IPS-15b (cell line): Measurements from ENCODE around the gene STK32A.
"Not testable (repeated sequence)": the region's sequence is repeated elsewhere in the genome, so short reads cannot be mapped to it uniquely, and the experiment has no call there.

Experiments
- H3K27me3 ChIP-seq: one replicate; pipeline ENCODE4 v1.6.1; 2013; ENCODE audit warnings: low read length; ENCODE audit not compliant: control insufficient read depth, insufficient read depth
- H3K36me3 ChIP-seq: one replicate; pipeline ENCODE4 v1.6.1; 2013; ENCODE audit warnings: low read length; ENCODE audit not compliant: control insufficient read depth, insufficient read depth
- H3K4me1 ChIP-seq: one replicate; pipeline ENCODE4 v1.6.1; 2013; ENCODE audit warnings: mild to moderate bottlenecking, low read length; ENCODE audit not compliant: control insufficient read depth, insufficient read depth
- H3K4me3 ChIP-seq: one replicate; pipeline ENCODE4 v1.5.1; 2013; ENCODE audit warnings: low read depth, low read length
- H3K9ac ChIP-seq: one replicate; pipeline ENCODE4 v1.6.1; 2013; ENCODE audit warnings: low read depth, mild to moderate bottlenecking, low read length
- H3K9me3 ChIP-seq: one replicate; pipeline ENCODE4 v1.6.1; 2013; ENCODE audit warnings: mild to moderate bottlenecking, low read length; ENCODE audit not compliant: control insufficient read depth, insufficient read depth

The STK32A gene

DNA sequence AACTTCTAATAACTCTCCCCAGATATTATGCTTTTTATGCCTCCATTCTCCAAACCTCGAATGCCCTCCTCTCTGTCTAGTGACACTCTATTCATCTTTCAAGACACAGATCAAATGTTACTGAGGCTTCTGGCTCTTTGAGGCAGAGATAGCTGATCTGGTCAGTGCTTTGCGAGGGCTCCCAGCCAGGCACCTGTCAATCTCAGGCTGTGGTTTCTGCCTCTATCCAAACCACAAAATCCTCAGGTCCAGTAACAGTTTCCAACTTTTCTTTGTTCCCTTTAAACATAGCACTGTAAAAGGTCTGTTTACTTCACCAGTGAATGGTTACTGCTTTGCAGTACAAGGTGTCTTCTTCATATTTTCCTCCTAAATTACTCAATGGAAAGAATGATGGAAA is 11.5 kb upstream of the STK32A start:
- Histone ChIP-seq H3K9me3 (no peaks in the 10 kb centered on the region), H3K9ac (no peak overlapping the region), H3K4me3 (no peak overlapping the region), H3K4me1 (no peaks in the 10 kb centered on the region), H3K36me3 (no peaks in the 10 kb centered on the region), H3K27me3 (no peaks in the 10 kb centered on the region)

DNA sequence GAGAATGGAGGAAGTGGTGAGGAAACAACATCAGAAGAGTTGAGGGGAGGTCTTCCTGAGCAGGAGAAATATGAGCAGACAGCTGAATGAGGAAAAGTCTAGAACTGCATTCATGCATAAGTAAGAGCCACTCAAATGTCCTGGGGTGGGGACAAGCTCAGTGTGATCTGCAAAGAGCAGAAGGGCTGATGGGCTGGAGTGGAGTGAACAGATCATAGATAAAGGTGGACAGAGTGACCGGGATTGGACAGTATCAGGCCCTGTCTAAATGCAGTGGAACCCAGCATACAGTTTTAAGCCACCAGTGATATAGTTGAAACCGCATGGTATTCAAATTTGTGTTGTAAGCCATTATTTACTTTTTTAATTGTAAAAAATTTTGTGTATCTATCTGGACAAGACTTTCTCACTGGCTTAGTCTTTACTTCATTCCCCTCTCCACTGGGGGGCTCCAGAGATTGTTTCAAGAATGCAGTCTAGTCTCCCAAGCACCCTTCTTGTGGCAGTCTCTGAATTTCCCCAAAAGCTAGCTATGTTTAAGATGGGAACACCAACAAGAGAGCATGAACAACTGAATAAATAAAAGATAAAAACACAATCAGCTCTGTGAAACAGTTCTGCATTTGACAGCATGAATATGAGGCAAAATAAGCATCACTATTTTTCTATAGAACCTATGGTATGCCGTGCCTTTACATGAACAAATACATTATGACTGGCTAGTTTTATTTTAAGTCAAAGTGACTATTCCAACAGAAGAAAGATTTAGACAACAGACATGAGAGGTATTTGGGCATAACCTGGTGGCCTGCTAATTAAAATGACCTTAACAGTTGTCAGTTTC is 10.7 kb upstream of the STK32A start:
- Histone ChIP-seq H3K4me3 (no peak overlapping the region), H3K4me1 (no peaks in the 10 kb centered on the region), H3K9ac (no peak overlapping the region), H3K9me3 (no peaks in the 10 kb centered on the region), H3K36me3 (no peaks in the 10 kb centered on the region), H3K27me3 (no peaks in the 10 kb centered on the region)

DNA sequence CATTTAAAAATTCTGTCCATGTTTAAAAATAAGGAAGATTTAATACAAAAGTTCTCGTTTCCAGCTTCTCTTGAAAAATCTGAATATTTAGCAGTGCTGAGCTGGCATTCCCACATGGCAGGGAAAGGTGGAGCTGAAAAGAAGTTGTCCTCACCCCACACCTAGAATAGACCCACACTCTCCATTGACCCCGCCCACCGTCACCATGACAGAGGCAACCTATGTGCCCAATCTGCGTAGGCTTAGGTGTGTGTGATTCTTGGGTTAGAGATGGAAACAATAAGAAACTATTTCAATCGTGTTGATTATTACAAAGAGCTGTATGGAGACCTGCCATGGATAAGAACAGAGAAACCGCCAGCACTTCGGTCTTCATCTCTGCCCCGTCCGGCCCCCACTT is 8.9 kb upstream of the STK32A start:
- H3K27me3 ChIP-seq: peaks cover 4% of the 10 kb centered on the region

DNA sequence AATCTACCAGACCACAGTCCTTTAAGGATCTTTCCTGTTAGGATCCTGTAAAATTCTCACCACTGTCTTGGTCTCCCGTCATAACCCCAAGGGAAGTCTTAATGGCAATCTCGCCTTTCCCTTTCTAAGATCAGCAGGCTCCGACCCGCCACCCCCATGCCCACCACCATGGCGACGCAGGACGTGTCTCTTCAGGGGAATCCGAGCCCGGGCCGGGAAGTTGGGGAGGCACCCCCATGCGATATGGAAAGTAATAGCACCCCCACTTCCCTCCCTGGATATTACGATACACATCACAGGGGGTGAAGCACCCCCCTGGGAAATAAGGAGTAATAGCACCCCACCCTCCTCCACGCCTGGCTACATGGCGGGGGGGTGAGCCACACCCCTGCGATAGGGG is 8.3 kb upstream of the STK32A start:
- Histone ChIP-seq H3K9me3 (no peaks in the 10 kb centered on the region), H3K4me1 (no peaks in the 10 kb centered on the region), H3K4me3 (no peak overlapping the region), H3K36me3 (no peaks in the 10 kb centered on the region), H3K27me3 (peaks cover 9% of the 10 kb centered on the region), H3K9ac (no peak overlapping the region)

More for the DNA sequence above, 8.9 kb upstream of the STK32A start:
- H3K36me3 ChIP-seq: no peaks in the 10 kb centered on the region
- no peak overlapping the region for H3K9ac ChIP-seq
- H3K4me3 ChIP-seq: no peak overlapping the region
- H3K4me1 ChIP-seq: no peaks in the 10 kb centered on the region
- H3K9me3 ChIP-seq: no peaks in the 10 kb centered on the region

DNA sequence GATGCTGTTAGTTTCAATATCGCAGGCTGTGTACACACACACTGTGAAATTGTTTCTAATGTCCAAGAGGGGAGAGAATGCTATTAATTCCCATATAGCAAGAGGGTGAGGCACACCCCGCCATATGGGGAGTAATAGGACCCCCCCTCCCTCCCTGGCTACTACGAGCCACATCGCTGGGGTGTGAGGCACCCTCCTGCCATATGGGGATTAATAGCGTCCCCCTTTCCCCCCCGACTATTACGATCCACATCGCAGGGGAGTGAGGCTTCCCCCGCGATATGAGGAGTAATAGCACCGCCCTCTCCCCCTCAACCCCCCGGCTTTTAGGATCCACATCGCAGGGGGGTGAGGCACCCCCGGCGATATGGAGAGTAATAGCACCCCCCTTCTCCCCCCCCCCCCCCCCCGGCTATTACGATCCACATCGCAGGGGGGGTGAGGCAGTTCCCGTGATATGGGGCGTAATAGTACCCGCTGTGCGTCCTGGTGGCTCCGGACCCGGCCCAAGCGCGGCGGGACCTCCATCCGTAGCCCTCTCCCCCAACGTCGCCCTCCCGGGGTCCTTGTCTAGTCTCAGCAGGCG is 494 bp upstream of the STK32A start:
- peaks cover 37% of the 10 kb centered on the region for H3K27me3 ChIP-seq
- H3K36me3 ChIP-seq: no peaks in the 10 kb centered on the region
- H3K9ac ChIP-seq: peak overlapping the region; percentile 24
- H3K4me1 ChIP-seq: peaks cover 4% of the 10 kb centered on the region
- H3K9me3 ChIP-seq: no peaks in the 10 kb centered on the region
- peak overlapping the region; percentile 64 for H3K4me3 ChIP-seq

DNA sequence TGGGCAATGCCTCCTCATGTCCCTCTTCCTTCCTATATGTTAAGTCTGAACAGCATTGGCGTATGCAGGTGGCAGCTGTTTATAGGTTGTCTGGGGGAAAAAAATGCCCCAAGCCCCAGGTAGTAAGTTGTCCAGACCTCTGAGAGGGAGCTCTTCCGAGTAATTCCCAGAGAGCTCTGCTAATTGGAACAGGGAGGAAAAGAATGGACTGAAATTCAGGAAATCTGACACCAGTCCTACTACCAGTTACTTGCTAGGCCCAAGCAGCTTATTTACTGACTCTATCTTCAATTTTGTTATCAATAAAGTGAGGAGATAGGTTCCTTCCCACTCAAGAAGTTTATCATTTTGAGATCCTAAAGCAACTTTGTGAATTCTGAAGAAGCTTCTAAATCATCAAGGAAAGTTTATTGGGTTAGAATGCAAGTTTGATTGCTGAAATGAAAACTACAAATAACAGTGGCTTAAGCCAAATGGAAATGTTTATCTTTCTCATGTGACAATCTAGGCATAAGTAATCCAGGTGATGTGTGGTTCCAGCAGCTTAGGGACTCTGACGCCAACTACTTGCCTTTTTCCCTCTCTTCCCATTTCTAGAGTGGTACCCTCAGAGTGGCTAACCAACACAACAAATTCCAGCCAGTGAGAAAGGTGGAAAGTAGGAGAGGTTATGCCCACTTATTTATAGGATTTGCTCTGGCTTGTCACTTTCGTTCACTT is 5.6 kb downstream of the STK32A start:
- H3K27me3 ChIP-seq: no peaks in the 10 kb centered on the region
- H3K9me3 ChIP-seq: no peaks in the 10 kb centered on the region
- no peak overlapping the region for H3K9ac ChIP-seq
- no peak overlapping the region for H3K4me3 ChIP-seq
- H3K36me3 ChIP-seq: no peaks in the 10 kb centered on the region
- peaks cover 4% of the 10 kb centered on the region for H3K4me1 ChIP-seq

DNA sequence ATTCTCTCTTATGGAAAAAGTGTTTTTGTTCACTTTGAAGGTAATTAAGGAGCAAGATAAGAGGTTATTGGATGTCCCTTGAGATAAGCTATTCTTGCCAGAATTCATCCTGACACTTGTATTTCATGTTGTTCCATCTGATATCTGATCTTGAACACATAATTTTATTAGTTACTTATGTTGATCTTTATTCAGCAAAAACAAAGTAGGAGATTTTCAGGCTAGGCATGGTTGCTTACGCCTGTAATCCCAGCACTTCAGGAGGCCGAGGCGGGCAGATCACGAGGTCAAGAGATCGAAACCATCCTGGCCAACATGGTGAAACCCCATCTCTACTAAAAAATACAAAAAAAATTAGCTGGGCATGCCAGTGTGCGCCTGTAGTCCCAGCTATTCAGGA is 8.4 kb downstream of the STK32A start:
- not testable (repeated sequence) for H3K27me3 ChIP-seq, H3K4me1 ChIP-seq, H3K9me3 ChIP-seq, H3K36me3 ChIP-seq, H3K4me3 ChIP-seq, H3K9ac ChIP-seq

DNA sequence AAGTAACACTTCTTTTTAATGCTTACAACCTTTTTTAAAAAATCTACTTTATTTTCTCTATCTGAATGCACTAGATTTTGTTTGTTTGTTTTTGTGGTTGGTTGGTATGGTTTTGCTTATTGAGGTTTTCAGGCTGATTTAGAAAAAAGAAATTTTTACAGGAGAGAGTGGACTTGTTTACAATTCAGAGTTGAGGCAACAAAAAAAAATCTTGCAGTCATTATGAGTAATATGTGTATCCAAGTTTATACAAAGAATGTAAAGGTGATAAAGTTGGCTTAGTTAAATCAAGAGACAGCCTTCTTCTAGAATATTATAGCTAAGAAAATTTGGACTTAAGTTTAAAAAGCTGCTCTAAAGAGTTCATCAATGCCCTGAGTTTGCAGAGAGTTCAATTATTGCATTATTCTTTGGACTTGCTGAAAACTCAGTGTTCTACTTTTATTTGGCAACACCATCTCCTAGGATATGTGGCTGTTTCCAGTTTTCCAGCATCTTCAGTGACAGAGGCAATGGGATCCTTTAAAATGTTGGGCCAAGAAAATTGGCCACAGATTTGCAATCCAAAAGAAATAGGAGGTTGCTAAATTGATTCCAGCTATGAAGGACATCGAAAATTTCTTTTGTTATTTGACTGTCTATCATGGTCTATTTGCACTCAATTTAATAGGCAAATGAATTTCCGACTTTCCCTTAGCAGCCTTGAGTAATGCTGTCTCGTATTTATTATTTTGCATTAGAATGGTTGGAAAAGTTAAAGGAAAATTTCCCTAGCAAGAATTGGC is 10.7 kb downstream of the STK32A start:
- no peaks in the 10 kb centered on the region for H3K36me3 ChIP-seq

DNA sequence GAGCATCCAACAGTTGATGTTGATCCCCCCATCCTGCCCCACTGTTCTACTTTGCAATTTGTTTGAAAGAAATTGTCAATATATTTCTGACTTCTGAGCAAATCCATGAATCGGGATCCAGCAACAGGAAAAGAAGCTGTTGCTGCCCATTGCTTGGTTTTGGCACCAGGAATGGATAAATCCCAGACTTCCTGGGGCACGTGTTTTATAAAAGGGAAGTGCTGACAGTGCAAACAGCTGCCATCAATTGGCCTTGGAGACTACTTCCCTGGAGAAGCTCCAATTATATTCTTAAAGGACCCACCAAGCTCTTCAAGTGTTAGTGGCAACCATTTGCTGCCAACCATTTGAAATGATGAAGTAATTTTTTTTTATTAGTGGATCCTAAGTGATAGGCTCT is 13.7 kb downstream of the STK32A start:
- Histone ChIP-seq H3K4me1 (no peaks in the 10 kb centered on the region), H3K9me3 (no peaks in the 10 kb centered on the region), H3K36me3 (no peaks in the 10 kb centered on the region), H3K27me3 (no peaks in the 10 kb centered on the region), H3K4me3 (no peak overlapping the region), H3K9ac (no peak overlapping the region)

More for the DNA sequence above, 10.7 kb downstream of the STK32A start:
- Histone ChIP-seq H3K9me3 (no peaks in the 10 kb centered on the region), H3K4me3 (no peak overlapping the region), H3K4me1 (no peaks in the 10 kb centered on the region), H3K9ac (no peak overlapping the region), H3K27me3 (no peaks in the 10 kb centered on the region)

DNA sequence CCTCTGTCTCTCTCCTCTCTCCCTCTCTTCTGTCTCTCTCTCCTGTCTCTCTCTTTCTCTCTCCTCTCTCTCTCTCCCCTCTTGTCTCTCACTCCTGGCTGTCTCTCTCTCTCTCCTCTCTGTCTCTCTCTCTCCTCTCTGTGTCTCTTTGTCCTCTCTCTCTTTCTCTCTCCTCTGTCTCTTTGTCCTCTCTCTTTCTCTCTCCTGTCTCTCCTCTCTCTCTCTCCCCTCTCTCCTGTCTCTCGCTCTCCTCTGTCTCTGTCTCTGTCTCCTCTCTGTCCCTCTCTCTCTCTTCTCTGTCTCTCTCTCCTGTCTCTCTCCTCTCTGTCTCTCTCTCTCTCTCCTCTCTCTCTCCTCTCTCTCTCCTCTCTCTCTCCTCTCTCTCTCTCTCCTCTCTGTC is 25.0 kb downstream of the STK32A start:
- Histone ChIP-seq H3K4me1 (no peaks in the 10 kb centered on the region), H3K27me3 (no peaks in the 10 kb centered on the region), H3K9ac (no peak overlapping the region), H3K9me3 (no peaks in the 10 kb centered on the region), H3K36me3 (no peaks in the 10 kb centered on the region), H3K4me3 (no peak overlapping the region)

DNA sequence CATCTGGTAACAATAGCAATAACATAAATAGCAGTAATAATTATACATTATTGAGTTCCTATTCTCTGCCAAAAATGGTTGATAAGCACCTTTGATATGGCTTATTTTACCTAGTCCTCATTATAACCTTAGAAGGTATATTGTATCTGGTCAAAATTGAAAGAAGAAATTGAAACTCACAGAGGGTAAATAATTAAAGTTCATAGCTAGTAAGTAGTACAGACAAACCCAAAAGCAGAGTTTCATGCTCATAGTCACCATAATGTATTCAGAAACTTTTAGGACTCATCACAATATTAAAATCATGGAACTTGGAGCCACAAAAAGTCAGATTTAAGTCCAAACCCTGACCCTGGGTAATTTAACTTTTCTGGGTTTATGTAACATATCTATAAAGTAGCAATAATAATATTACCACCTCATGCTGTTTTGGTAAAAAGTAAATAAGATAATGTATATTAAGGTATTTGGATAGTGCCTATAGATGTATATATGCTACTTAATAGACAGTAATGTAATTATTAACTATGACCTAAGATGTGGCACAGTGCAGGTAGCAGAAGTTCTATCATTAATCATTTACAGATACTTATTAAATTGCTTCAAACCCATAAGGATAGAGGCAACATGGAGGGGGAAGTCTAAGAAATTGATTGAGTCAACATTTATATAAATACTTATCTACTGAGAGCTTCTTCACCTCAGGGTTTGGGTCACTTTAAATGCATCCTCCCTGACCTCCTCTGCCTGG is 32.4 kb downstream of the STK32A start:
- Histone ChIP-seq H3K36me3 (no peaks in the 10 kb centered on the region), H3K27me3 (no peaks in the 10 kb centered on the region), H3K4me1 (peaks cover 2% of the 10 kb centered on the region), H3K9ac (no peak overlapping the region), H3K9me3 (no peaks in the 10 kb centered on the region), H3K4me3 (no peak overlapping the region)
